K562 (cell line): ENCODE data around the gene RGS9. TPM values are rescaled to one million over a fixed set of nuclear protein-coding genes. Genes with fewer than 3 reads are reported as not detected.

Experiments used
- CTCF ChIP-seq, 3 experiments: IDR thresholded peaks in 2 of 3; conservative IDR thresholded peaks in 1 of 3; 2 replicates each; pipeline ENCODE4 v1.5.1; 2011 to 2012; ENCODE audit warnings: low read length in 3 of 3, mild to moderate bottlenecking in 3 of 3, control low read depth in 2 of 3, improper control_type of control experiment in 1 of 3, inconsistent platforms in 1 of 3, low read depth in 1 of 3, mixed read lengths in 1 of 3, moderate library complexity in 1 of 3; ENCODE audit not compliant: insufficient read depth in 2 of 3
- GABPB1 ChIP-seq: sonication (generic); formaldehyde crosslinking; IDR thresholded peaks from 2 replicates; pipeline ENCODE4 v1.8.0; 2022; ENCODE audit warnings: mild to moderate bottlenecking, missing genetic modification reagents
- GTF2E2 ChIP-seq: fragments of 200-800 bp; sonication (Bioruptor generic); IDR thresholded peaks from 2 replicates; pipeline ENCODE4 v1.6.1; 2016; ENCODE audit warnings: missing genetic modification characterization, missing compliant biosample characterization
- MGA ChIP-seq: fragments of 450-650 bp; IDR thresholded peaks from 2 replicates; pipeline ENCODE4 v1.6.1; 2016; ENCODE audit warnings: mild to moderate bottlenecking, moderate library complexity
- PURB ChIP-seq: sonication (generic); formaldehyde crosslinking; IDR thresholded peaks from 2 replicates; pipeline ENCODE4 v1.9.0; 2021; ENCODE audit warnings: low read depth, mild to moderate bottlenecking, missing genetic modification reagents
- SOX6 ChIP-seq: fragments of 450-650 bp; IDR thresholded peaks from 2 replicates; pipeline ENCODE4 v1.6.1; 2014; ENCODE audit warnings: mild to moderate bottlenecking
- polyA plus RNA-seq, 8 experiments: library from polyadenylated mRNA; depleted of rRNA in 4 of 8; stranded (reverse) in 5 of 8; unstranded in 3 of 8; fragments of >200 nt; fragmentation: Nextera tagmentation in 2 of 8; fragmentation: Illumina TruSeq in 1 of 8; extraction: Ambion mirVana in 2 of 8; extraction: Trizol in 1 of 8; gene quantifications; 2 replicates each; pipeline versions ENCODE4 v1.2.1 to v1.2.3, GENCODE V29; 2011 to 2014; ENCODE audit warnings: inconsistent platforms in 1 of 8, missing spikeins in 1 of 8
- total RNA-seq, 7 experiments: library from RNA; depleted of rRNA in 6 of 7; stranded (reverse); fragments of >200 nt in 6 of 7; fragmentation: Illumina TruSeq in 2 of 7; extraction: Trizol in 2 of 7; gene quantifications; 2 replicates each; pipeline versions ENCODE4 v1.2.1 to v1.2.3, GENCODE V29; 2011 to 2021; ENCODE audit warnings: low replicate concordance in 1 of 7
- TF ChIP-seq, protein P1 (sequence below): sonication (generic); formaldehyde crosslinking; IDR thresholded peaks from 2 replicates; pipeline ENCODE4 v1.8.1; 2023; ENCODE audit warnings: mild to moderate bottlenecking, missing genetic modification reagents
- TF ChIP-seq, protein P2 (sequence below): fragments of 250-450 bp; sonication (Bioruptor Pico); IDR thresholded peaks from 2 replicates; pipeline ENCODE4 v1.8.0; 2022; ENCODE audit warnings: inconsistent platforms

Gene RGS9
- total and polyA plus RNA-seq, 9 of the 15 experiments (the other 6 are each of a cell fraction or from before 2014, with no cell fraction given): 0.18 to 1.4 (median 0.55) TPM

DNA sequence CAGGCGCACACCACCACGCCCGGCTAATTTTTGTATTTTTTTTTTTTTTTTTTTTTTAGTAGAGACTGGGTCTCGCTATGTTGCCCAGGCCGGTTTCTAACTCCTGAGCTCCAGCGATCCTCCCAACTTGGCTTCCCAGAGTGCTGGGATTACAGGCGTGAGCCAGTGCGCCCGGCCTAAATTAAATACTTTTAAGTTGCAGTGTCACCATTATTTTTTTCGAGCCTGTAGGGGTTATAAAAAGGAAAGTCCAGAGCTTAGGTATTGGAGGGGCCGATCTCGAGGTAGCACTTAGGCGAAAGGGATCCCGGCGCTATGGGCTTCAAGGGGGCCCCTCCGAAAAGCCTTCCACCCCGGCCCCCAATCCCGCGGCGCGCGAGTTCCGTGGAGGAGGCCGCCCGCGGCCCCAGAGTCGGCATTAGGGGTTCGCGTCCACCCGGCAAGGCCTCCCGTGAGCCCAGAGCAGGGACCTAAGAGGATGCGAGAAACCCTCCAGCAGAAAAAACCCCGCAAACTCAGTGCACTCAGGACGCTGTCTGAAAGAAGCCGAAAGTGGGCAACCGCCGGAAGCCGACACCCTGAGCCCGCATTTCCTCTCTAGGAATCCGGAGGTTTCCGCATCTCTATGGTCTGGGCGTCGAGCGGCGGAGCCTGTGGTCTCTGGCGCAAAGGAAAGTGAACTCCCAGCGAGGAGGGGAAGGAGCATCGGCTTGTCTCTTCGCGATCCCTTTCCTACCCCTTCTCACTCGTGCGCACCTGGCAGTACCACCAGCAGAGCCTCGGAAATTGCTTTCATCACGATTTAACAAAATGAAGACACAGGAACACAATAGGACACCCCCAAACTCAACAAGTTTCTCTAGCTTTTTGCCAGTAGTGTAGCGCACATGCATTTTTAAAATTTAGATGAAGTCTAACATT, 14.1 kb upstream of the RGS9 start (continued):
- TF ChIP-seq, protein P1, sequence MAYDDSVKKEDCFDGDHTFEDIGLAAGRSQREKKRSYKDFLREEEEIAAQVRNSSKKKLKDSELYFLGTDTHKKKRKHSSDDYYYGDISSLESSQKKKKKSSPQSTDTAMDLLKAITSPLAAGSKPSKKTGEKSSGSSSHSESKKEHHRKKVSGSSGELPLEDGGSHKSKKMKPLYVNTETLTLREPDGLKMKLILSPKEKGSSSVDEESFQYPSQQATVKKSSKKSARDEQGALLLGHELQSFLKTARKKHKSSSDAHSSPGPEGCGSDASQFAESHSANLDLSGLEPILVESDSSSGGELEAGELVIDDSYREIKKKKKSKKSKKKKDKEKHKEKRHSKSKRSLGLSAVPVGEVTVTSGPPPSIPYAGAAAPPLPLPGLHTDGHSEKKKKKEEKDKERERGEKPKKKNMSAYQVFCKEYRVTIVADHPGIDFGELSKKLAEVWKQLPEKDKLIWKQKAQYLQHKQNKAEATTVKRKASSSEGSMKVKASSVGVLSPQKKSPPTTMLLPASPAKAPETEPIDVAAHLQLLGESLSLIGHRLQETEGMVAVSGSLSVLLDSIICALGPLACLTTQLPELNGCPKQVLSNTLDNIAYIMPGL (CRISPR knock-in tag): peak; percentile 42; the same call in 1 of the 2 replicates
- TF ChIP-seq, protein P2, sequence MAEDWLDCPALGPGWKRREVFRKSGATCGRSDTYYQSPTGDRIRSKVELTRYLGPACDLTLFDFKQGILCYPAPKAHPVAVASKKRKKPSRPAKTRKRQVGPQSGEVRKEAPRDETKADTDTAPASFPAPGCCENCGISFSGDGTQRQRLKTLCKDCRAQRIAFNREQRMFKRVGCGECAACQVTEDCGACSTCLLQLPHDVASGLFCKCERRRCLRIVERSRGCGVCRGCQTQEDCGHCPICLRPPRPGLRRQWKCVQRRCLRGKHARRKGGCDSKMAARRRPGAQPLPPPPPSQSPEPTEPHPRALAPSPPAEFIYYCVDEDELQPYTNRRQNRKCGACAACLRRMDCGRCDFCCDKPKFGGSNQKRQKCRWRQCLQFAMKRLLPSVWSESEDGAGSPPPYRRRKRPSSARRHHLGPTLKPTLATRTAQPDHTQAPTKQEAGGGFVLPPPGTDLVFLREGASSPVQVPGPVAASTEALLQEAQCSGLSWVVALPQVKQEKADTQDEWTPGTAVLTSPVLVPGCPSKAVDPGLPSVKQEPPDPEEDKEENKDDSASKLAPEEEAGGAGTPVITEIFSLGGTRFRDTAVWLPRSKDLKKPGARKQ: no peak
- TF ChIP-seq GTF2E2 (tag): peak; percentile 91
- TF ChIP-seq GABPB1: peak; percentile 94
- no peak for TF ChIP-seq PURB
- peak; percentile 9; the same call in 1 of the 2 replicates for TF ChIP-seq SOX6
- peak; percentile 83 for TF ChIP-seq MGA
- no peak for TF ChIP-seq CTCF (IDR thresholded peaks at IDR 0.05 in 2 of 3, conservative IDR thresholded peaks at IDR 0.05 in 1 of 3; ENCODE audit: insufficient read depth in 2 of 3, low read depth in 1 of 3, low read length in 3 of 3)
